Measurements from ENCODE around the gene ARID1B. TPM values are rescaled to one million over a fixed set of nuclear protein-coding genes. Genes with fewer than 3 reads are reported as not detected.

The ARID1B gene
- total RNA-seq, 4 donors from 2014 or later: 157 to 315 (median 206) TPM

DNA sequence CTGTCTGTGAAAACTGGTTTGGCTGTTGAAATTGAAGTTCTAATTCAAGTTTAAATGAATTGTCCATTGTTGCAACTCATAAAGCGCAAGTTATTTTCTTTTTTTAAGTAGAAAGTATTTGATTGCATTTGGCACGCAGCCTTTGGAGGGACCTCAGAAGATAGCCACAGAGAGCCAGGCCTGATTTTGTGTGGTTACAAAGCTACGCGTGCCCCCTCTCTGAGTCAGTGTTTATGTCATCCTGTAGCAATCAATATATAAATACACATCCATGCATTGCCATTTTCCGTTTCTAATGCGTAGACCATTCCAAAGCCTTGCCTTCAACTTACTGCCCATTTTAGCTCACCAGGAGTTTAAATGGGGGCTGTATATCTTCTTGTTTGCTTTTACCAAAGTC, 372.9 kb downstream of the ARID1B start:
- H3K4me1 ChIP-seq: peaks cover 0 to 5% of the 10 kb centered on the region in 2 donors
- H3K27me3 ChIP-seq: no peaks in the 10 kb centered on the region
- no peak overlapping the region for H3K4me3 ChIP-seq (replicated peaks in 1 of 3)
- H3K27ac ChIP-seq: no peak overlapping the region
- H3K36me3 ChIP-seq: peaks cover 8 to 9% of the 10 kb centered on the region in 2 donors
- intact Hi-C loops (cut with DNase I): no loop called here
- DNase-seq: no peak
- H3K9me3 ChIP-seq: no peaks in the 10 kb centered on the region
- TF ChIP-seq POLR2A (IDR thresholded peaks at IDR 0.05): no peak
- TF ChIP-seq, protein P1, sequence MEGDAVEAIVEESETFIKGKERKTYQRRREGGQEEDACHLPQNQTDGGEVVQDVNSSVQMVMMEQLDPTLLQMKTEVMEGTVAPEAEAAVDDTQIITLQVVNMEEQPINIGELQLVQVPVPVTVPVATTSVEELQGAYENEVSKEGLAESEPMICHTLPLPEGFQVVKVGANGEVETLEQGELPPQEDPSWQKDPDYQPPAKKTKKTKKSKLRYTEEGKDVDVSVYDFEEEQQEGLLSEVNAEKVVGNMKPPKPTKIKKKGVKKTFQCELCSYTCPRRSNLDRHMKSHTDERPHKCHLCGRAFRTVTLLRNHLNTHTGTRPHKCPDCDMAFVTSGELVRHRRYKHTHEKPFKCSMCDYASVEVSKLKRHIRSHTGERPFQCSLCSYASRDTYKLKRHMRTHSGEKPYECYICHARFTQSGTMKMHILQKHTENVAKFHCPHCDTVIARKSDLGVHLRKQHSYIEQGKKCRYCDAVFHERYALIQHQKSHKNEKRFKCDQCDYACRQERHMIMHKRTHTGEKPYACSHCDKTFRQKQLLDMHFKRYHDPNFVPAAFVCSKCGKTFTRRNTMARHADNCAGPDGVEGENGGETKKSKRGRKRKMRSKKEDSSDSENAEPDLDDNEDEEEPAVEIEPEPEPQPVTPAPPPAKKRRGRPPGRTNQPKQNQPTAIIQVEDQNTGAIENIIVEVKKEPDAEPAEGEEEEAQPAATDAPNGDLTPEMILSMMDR (IDR thresholded peaks at IDR 0.05): no peak
- WGBS, 2 donors: 97 to 99% methylated on average over 6 of the region's 6 CpGs

DNA sequence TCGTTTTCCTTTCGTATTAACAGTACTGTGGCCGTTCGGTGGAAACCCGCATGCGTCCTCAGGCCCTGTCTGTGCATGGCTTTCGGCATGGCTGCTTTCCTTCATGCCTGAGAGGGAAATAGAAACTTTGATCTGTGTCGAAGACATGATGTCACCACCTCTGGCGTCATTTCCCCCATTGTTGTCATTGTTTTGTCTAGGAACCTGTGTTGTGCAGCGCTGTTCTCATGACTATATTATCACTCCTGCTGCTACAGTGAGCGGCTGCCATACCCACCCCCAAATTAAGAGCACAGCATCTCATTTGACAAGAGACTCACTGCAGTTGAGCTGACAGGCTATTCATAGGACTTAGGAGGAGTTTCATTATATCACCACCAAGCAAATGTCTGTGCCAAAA, 373.9 kb downstream of the ARID1B start:
- Histone ChIP-seq H3K4me3 (replicated peaks in 1 of 3) (no peak overlapping the region), H3K27ac (no peak overlapping the region), H3K27me3 (no peaks in the 10 kb centered on the region), H3K9me3 (no peaks in the 10 kb centered on the region), H3K4me1 (peaks cover 0 to 5% of the 10 kb centered on the region in 2 donors), H3K36me3 (peaks cover 8 to 9% of the 10 kb centered on the region in 2 donors)
- intact Hi-C loops (cut with DNase I): no loop called here
- DNase-seq: no peak
- TF ChIP-seq, protein P1 (IDR thresholded peaks at IDR 0.05): no peak
- TF ChIP-seq POLR2A (IDR thresholded peaks at IDR 0.05): no peak
- WGBS, 2 donors: 93 to 95% methylated on average over 11 of the region's 11 CpGs

DNA sequence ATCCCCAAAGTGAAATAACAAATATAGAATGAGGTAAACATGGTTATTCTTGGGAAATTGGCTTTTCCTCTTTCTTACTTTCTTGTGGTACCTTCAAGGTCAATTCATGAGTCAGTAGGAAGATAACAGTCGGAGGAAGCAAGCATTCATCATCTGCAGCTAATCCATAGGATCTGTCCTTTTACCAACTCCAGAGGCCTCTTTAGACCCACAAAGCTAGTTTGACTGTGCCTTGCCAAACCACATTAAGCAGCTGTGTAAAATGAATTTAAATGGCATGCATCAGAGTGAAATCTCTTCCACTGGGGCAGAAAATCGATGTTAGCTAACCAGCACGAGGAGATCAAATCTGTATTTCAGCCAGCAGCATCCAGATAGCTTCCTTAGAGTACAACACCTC, 374.8 kb downstream of the ARID1B start:
- Histone ChIP-seq H3K27me3 (no peaks in the 10 kb centered on the region), H3K4me3 (replicated peaks in 1 of 3) (no peak overlapping the region), H3K4me1 (peaks cover 0 to 5% of the 10 kb centered on the region in 2 donors), H3K27ac (no peak overlapping the region), H3K9me3 (no peaks in the 10 kb centered on the region), H3K36me3 (peaks cover 11 to 16% of the 10 kb centered on the region in 2 donors)
- intact Hi-C loops (cut with DNase I): no loop called here
- TF ChIP-seq, protein P1 (IDR thresholded peaks at IDR 0.05): no peak
- TF ChIP-seq POLR2A (IDR thresholded peaks at IDR 0.05): no peak
- no peak for DNase-seq
- 82 to 90% methylated on average over 3 of the region's 3 CpGs for WGBS, 2 donors

DNA sequence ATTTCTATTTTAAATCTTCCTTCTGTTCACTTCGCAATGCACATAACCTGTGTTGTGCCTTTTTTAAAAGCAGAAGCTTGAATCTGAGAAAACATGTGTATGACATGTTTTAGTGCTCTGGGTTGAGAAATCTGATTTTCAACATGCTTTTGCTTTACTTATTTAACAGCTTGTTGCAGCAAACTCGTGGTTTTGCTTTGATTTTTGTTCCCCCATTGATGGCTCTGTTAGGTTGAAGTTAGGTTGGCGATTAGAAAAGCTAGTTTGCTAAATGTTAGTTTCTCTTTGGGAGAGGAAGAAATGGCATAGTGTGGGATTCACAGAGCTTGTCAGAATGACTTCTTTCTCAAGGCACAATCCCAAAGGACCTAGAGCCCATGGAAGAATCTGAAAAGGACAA, 375.4 kb downstream of the ARID1B start:
- DNase-seq: no peak
- Histone ChIP-seq H3K4me3 (replicated peaks in 1 of 3) (no peak overlapping the region), H3K27ac (no peak overlapping the region), H3K27me3 (no peaks in the 10 kb centered on the region), H3K36me3 (peaks cover 11 to 20% of the 10 kb centered on the region in 2 donors), H3K9me3 (no peaks in the 10 kb centered on the region), H3K4me1 (peaks cover 0 to 5% of the 10 kb centered on the region in 2 donors)
- intact Hi-C loops (cut with DNase I): no loop called here
- 88 to 89% methylated on average over 3 of the region's 3 CpGs for WGBS, 2 donors
- no peak for TF ChIP-seq POLR2A (IDR thresholded peaks at IDR 0.05)
- TF ChIP-seq, protein P1 (IDR thresholded peaks at IDR 0.05): no peak

DNA sequence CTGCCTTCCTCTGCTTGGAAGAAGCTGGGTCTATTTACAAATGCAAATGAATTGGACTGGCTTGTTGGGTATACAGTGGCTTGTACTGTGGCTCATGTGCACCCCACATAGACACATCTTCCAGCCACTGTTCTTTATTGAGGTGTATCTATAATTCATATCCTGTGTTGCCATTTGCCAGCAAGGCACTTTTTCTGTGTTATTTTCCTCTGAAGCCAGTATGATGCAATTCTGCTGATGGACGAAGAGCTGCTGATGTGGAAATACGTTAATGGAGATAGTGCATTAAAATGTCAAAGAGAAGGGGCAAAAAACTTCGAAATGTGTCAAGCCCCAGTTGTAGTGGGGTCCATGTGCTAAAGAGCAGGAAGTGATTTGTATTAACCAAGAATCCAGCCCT, 378.6 kb downstream of the ARID1B start:
- H3K9me3 ChIP-seq: no peaks in the 10 kb centered on the region
- no peak for DNase-seq
- no peaks in the 10 kb centered on the region for H3K27me3 ChIP-seq
- no peaks in the 10 kb centered on the region for H3K4me1 ChIP-seq
- no peak overlapping the region for H3K27ac ChIP-seq
- no peak for TF ChIP-seq POLR2A (IDR thresholded peaks at IDR 0.05)
- TF ChIP-seq, protein P1 (IDR thresholded peaks at IDR 0.05): no peak
- H3K36me3 ChIP-seq: peaks cover 3 to 10% of the 10 kb centered on the region in 2 donors
- intact Hi-C loops (cut with DNase I): no loop called here
- WGBS, 2 donors: 90 to 94% methylated on average over 3 of the region's 3 CpGs
- H3K4me3 ChIP-seq (replicated peaks in 1 of 3): no peak overlapping the region
